SK-N-MC (cell line): Measurements from ENCODE around the gene OTOS.

Source experiments
- DNase-seq: peaks from one replicate; pipeline ENCODE4 v3.0.0-alpha.2; 2011; ENCODE audit warnings: low read depth, low spot score
- H3K27ac ChIP-seq: fragments of 200-600 bp; sonication (generic); 2 replicates; pipeline ENCODE4 v1.5.1; 2016; ENCODE audit warnings: mixed run types
- H3K36me3 ChIP-seq: fragments of 200-600 bp; sonication (generic); 2 replicates; pipeline ENCODE4 v1.6.1; 2017; ENCODE audit warnings: antibody characterized with exemption, low read length, mixed read lengths; ENCODE audit not compliant: insufficient read depth
- H3K4me3 ChIP-seq: fragments of 200-600 bp; sonication (generic); 2 replicates; pipeline ENCODE4 v1.5.1; 2016
- H3K9ac ChIP-seq: fragments of 200-600 bp; sonication (generic); 2 replicates; pipeline ENCODE4 v1.8.0; 2017; ENCODE audit warnings: mixed run types, mixed read lengths; ENCODE audit not compliant: insufficient read length
- H3K9me3 ChIP-seq: fragments of 200-600 bp; sonication (generic); 2 replicates; pipeline ENCODE4 v1.6.1; 2017; ENCODE audit warnings: low read depth, mild to moderate bottlenecking, antibody characterized with exemption, low read length, moderate library complexity, mixed read lengths
- EZH2 ChIP-seq: fragments of 200-600 bp; sonication (generic); IDR thresholded peaks from one replicate; pipeline ENCODE4 v1.6.1; 2017; ENCODE audit warnings: antibody characterized with exemption
- FOXP2 ChIP-seq: optimal IDR thresholded peaks from 2 replicates; pipeline ENCODE3; 2011; ENCODE audit warnings: mild to moderate bottlenecking, moderate library complexity; ENCODE audit not compliant: insufficient read depth; ENCODE audit errors: extremely low read length, control extremely low read depth
- POLR2AphosphoS5 ChIP-seq: IDR thresholded peaks from 2 replicates; pipeline ENCODE4 v1.6.1; 2012; ENCODE audit warnings: mild to moderate bottlenecking, low read depth, low read length, borderline replicate concordance

The OTOS gene

GRCh38 chr2:240164586-240164985 is 24.1 kb upstream of the OTOS start:
- DNase-seq: no peak
- no peaks in the 10 kb centered on the region for H3K36me3 ChIP-seq
- H3K9ac ChIP-seq: no peak overlapping the region
- H3K4me3 ChIP-seq: no peak overlapping the region
- H3K27ac ChIP-seq: no peak overlapping the region
- no peaks in the 10 kb centered on the region for H3K9me3 ChIP-seq
- TF ChIP-seq FOXP2 (no peak), EZH2 (no peak), POLR2AphosphoS5 (no peak)

GRCh38 chr2:240163844-240164574 is 23.6 kb upstream of the OTOS start:
- no peak for DNase-seq
- TF ChIP-seq FOXP2: no peak
- TF ChIP-seq POLR2AphosphoS5: no peak
- TF ChIP-seq EZH2: no peak
- no peak overlapping the region for H3K9ac ChIP-seq
- H3K4me3 ChIP-seq: no peak overlapping the region
- H3K36me3 ChIP-seq: no peaks in the 10 kb centered on the region
- H3K9me3 ChIP-seq: no peaks in the 10 kb centered on the region
- no peak overlapping the region for H3K27ac ChIP-seq

GRCh38 chr2:240162939-240163714 is 22.7 kb upstream of the OTOS start:
- no peak for TF ChIP-seq FOXP2
- H3K4me3 ChIP-seq: no peak overlapping the region
- H3K9ac ChIP-seq: no peak overlapping the region
- DNase-seq: no peak
- no peak overlapping the region for H3K27ac ChIP-seq
- H3K9me3 ChIP-seq: no peaks in the 10 kb centered on the region
- H3K36me3 ChIP-seq: no peaks in the 10 kb centered on the region

- Histone ChIP-seq H3K27ac (no peak overlapping the region), H3K9ac (no peak overlapping the region), H3K4me3 (no peak overlapping the region), H3K9me3 (no peaks in the 10 kb centered on the region), H3K36me3 (no peaks in the 10 kb centered on the region)
- DNase-seq: no peak
- TF ChIP-seq POLR2AphosphoS5: no peak
- no peak for TF ChIP-seq FOXP2
- TF ChIP-seq EZH2: no peak
Measured at GRCh38 chr2:240162531-240162930, 22.1 kb upstream of the OTOS start.

- TF ChIP-seq FOXP2 (no peak), EZH2 (no peak), POLR2AphosphoS5 (no peak)
Measured at GRCh38 chr2:240162032-240162431, 21.6 kb upstream of the OTOS start.

GRCh38 chr2:240161087-240161750 is 20.8 kb upstream of the OTOS start:
- TF ChIP-seq EZH2 (no peak), FOXP2 (no peak), POLR2AphosphoS5 (no peak)
- H3K9me3 ChIP-seq: no peaks in the 10 kb centered on the region
- H3K9ac ChIP-seq: no peak overlapping the region
- no peak overlapping the region for H3K27ac ChIP-seq
- no peaks in the 10 kb centered on the region for H3K36me3 ChIP-seq
- no peak overlapping the region for H3K4me3 ChIP-seq
- DNase-seq: no peak

More at GRCh38 chr2:240162032-240162431, 21.6 kb upstream of the OTOS start:
- DNase-seq: no peak
- H3K27ac ChIP-seq: no peak overlapping the region
- no peaks in the 10 kb centered on the region for H3K36me3 ChIP-seq
- no peak overlapping the region for H3K9ac ChIP-seq
- no peak overlapping the region for H3K4me3 ChIP-seq
- H3K9me3 ChIP-seq: no peaks in the 10 kb centered on the region

GRCh38 chr2:240160291-240161086 is 20.0 kb upstream of the OTOS start:
- Histone ChIP-seq H3K9ac (no peak overlapping the region), H3K27ac (no peak overlapping the region), H3K9me3 (no peaks in the 10 kb centered on the region), H3K36me3 (no peaks in the 10 kb centered on the region), H3K4me3 (no peak overlapping the region)
- TF ChIP-seq FOXP2 (no peak), EZH2 (no peak), POLR2AphosphoS5 (no peak)
- no peak for DNase-seq
